Activated gamma-delta T cell treated with anti-CD3 and anti-CD28 coated beads, Interleukin-2, amount 50 U/mL, for 16 hours (primary cell): Measurements from ENCODE around the gene COL23A1.

Experiments used
- DNase-seq: peaks from one replicate; pipeline ENCODE4 v3.0.0-alpha.2; 2020; ENCODE audit warnings: low read depth

The COL23A1 gene

DNA sequence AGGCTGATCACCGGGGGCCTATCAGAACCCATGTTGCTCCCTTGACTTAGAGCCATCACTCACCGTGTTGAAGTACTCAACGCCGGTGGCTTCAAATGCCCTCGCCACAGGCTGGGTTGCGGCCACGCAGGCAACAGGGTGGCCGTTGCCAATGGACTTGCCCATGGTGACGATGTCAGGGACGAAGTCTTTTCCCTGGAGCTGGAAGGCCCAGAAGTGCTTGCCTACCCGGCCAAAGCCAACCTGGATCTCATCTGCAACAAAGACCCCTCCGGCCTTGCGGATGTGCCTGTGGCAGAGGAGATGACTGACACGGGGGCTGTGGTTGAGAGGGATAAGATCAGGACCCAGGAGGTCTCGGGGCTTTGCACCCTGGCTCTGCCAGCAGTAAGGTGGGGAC lies 367.9 kb downstream of the COL23A1 start:
- DNase-seq, result no peak

DNA sequence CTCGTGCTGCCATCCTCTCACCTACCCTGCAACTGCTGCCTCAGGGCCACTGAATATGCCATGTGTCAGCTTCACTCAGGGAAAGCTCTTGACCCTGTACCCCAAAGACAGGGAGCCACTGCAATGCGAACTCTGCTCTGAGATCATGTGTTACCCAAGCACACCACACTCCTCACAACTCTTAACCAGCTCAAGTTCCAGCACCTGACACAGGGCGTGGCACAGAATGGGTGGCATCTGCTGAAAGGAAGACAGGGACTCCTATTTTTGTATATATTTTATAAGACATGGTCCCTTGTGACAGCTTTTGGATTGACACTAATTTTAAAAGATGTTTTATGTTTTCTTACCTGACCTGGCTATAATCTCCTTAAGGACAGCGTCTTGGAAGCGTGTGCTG lies 368.3 kb downstream of the COL23A1 start:
- no peak for DNase-seq

DNA sequence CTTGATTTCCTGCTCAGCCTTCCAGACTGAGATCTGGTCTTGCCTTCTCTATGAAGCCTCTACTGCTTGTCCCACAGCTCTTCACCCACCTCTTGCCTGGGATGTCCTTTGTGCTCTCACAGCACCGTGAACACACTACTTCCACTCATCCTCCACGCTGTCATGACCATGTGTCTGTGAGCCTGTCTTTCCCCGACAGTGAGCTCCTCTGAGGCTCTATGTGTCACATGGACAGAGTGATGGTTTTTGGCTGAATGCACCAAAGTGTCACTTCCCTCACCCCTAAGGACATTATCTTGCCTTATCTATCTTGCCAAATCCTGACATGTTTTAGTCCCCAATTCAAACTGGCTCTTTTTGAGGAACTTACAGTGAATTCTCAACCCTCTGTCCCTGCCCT lies 368.9 kb downstream of the COL23A1 start:
- DNase-seq, result no peak

DNA sequence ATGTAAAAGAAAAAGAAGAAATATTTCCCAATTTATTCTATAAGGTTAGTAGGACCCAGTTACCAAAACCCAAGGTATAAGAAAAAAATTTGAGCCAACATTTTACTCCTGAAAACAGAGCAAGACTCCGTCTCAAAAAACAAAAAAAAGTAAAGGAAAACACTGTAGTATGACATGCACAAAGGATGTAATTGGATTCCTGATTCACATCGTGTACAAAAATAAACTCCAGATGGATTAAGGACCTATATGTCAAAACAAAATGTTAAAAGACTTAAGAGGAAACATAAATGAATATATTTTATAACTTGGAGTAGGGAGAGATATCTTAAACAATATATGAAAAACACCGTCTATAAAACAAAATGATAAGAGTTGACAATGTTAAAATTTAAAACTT lies 371.4 kb downstream of the COL23A1 start:
- DNase-seq, result no peak

DNA sequence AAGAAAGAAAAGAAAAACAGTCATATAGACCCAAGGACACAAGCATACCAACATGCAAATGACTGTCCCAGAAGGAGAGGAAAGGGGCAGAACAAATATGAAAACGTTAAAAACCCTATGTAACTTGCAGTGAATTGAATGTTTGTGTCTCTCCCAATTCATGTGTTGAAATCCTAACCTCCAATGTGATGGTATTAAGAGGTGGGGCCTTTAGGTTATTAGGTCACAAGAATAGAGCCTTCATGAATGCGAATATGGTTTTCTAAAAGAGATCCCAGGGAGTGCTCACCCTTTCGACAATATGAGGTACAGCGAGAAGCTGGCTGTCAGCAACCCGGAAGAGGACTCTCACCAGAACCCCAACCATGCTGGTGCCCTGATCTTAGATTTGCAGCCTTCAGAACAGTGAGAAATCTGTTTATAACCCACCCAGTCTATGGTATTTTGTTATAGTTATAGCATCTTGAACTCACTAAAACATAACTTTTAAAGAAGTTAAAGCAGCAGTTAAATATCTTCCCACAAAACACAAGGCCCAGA lies 371.9 kb downstream of the COL23A1 start:
- no peak for DNase-seq

DNA sequence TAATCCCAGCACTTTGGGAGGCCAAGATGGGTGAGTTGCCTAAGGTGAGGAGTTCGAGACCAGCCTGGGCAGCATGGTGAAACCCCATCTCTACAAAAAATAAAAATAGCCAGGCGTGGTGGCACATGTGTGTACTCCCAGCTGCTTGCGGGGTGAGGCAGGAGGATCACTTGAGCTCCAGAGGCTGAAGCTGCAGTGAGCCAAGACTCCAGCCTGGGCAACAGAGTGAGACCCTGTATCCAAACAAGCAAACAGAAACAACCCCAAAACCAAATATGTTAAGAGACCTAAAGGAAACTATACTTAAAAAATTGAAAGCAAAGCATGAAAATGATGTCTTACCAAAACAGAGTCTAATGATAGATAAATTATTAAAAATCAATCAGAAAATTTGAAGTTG lies 373.4 kb downstream of the COL23A1 start:
- DNase-seq, result no peak

DNA sequence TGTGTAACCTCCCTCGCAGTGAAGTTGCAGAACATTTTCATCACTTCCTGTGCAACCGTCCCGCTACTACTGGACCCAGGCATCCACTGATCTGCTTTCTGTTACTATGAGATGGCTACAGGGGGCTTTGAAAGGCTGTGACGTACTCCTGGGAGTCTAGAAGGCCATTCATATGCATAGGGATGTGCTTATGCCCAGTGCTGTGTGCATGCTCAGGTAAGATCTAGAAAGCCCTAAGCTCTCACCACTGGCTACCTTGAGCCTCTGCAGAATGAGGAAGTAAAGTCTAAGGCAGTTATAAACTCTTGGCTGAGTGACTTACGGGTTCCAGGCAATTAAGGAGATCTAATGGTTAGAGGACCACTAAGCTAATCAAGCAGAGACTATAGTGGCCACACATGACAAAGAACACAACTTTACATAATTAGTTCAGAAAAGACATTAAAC lies 374.1 kb downstream of the COL23A1 start:
- no peak for DNase-seq

DNA sequence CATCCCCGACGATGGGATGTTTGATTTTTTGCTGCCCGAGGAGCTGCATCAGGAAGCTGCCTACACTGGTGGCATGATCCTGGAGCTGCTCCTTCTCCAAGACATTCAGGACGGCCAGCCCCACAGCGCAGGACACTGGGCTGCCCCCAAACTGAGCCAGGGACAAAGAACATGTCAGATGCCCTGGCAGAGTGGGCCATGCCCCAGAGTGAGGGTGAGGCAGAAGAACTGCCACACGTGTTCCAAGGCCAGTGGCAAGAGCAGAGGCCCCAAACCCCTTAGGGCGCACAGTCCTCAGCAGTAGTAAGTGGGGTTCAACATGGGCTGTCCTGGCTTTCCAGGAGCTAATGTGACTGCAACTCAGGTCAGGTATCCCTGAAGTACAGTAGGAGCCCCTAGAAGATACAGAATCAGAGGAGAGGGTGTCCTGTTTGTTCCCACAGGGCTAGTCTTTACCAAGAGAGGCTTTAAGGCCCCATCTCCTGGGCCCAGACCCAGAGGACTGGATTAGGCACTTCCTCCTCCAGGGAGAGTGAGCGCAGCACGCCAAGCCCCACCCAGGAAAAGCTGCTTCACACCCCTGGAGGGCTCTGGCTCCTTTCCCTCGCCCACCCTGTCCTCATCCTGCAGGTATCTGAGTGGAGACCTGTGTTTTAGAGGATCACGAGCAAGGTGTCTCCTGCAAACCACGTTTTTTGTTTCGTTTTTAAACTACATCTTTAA lies 374.8 kb downstream of the COL23A1 start:
- DNase-seq, result no peak

DNA sequence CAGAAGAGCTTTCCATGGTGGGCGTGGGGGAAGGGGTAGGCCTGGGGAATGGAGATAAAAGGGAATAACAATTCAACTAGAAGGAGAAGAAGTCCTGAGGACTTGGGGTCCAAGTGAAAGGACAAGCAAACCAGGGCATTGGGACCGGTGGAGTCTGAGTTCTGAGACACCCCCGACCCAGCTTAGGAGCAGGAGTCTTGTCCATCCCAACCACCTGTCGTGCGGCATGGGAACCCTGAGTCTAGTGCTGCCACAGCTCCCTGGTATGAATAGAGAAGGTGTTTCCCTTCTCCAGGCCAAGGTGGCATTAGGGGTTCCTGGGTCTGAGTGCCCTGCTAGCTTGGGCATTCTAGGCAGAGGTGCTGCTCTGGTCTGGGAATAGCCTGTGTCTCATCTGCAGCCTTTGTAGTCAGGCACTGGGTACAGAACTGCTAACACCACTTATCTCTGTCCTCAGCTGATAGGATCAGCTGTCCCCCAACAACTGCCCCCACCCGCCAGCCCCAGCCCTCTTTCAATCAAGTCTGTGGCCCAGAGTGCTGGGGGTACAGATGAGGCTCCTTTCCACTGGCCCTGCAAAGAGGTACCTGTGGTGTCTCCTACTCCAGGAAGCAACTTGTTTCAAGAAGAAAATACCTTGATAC lies 375.9 kb downstream of the COL23A1 start:
- DNase-seq, result no peak

DNA sequence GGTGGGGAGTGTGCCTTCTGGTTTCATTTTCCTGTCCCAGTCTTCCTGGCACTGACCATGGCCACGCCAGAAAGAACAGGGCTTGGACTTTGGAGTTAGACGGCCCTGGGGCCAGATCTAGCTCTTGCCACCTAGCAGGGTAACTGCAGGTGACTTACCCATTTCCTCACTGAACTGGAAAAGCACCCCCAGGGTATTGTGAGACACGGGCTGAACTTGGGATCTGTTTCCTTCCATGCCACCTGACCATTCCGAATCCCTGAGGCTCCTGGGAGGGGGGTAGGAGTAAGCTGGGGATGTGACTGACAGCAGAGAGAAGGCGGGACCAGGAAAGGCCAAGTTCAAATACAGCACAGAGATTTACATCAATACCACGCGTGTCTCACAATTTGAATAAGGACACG lies 376.4 kb downstream of the COL23A1 start:
- no peak for DNase-seq

DNA sequence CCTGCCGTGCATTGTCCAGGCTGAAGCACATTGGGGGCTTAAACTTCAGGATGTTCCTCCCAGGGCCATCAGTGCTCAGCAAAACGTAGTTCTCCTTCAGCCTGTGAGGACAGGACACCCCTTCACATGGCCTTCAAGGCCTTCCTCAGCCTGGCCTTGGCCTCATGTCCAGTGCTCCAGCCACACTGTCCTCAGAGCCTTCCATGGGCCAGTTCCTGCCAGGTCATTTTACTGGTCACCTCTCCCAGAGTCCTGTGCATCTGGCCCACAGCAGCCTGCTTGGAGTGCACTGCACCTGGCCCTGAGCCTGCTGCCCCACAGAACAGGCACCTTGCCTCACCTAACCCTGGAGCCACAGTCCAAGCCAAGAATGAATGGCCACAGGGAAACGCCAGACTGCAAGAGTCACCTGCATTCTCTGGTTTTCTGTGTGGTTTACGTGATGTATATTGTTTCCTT lies 377.2 kb downstream of the COL23A1 start:
- DNase-seq, result no peak

DNA sequence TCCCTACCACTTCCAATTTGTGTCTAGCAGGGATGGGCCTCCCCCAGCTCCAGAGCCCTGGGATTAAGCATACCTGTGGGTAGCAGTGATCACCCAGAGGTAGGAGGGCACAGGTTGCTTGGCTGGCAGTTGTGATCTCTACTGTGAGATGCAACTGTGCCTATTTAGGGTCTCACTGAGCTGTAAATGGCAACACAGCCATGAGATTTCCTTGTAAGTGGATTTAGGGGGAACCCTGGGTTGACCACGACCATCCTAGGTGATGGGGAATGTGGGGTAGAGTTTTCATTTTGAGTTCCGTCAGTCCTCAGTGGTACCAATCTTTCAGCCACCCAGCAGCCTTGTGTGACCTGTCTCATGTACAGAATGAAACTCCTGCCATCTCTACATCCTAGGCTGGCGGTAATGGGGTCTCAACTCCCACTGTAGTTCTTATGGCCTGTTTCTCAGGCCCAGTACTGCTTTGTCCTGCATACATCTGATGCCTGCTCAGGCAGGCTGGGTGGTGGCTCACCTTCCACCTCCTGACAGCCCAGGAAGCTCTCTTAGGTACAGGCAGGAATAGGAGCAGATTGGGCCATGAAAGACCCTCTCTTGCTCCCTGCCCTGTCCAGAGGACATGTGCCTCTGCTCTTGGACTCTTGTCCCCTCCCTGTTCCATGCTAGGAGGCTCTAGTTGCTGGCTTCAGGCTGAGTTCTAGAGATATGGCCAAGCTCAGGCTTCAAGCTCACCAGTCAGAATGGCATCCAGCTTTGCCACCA lies 377.8 kb downstream of the COL23A1 start:
- no peak for DNase-seq

DNA sequence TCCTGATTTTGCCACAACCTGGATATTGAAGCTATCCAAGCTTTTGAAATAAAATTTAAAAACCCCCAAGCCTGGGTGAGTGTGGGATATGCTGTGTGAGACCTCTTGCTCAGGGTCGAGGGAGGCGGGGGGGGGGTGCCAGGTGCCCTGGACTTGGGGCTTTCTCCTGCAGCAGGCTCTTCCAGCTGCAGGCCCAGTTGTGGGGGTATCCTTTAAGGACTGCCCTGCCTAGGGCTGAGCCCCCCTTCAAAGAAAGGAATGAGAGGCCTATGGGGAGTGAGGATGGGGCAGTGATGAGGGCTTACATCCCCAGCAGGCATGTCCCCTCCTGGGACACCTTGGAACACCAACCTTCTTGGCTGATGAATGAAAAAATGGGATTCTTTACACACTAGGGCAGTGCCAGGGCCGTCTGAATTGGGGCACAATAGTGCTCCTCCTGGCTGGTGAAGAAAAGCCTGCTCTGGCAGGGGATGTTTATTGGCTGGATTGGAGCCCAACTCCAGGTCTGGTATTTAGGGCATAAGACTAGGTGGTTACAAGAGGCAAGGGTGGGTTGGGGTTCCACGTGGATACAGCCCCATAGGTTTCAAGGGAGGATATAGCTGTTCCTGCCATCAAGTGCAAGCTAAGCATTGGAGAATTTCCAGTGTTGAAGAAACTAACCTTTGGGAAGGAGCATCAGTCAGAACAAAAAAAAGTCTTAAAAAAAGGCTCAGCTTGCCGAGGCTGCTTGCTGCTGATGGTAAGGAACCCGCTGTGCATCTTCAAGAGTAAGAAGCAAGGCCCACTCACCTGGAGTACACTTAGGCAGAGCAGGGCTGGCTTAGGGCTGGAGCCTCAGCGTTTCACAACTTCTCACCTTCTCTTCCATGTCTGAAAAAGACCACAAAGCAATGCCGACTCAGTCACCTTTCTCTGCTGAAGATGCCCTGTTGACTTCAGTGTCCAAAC lies 378.8 kb downstream of the COL23A1 start:
- no peak for DNase-seq

DNA sequence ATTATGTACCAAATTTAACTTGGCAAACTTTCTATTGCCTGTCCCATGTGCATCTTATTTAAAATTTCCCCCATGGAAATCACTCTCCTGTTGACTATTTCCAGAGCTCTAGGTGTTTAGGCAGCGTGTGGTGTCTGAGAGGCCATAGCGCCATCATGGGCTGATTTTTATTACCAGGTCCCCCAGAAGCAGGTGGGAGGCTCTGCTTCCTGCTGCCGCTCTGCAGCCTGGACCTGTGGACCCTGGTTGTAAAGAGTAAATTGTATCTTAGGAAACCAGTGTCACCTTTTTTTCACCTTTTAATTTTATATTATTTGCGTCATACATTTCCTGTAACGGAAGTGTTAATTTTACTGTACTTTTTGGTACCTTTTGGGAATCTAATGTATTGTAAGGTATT lies 379.5 kb downstream of the COL23A1 start:
- DNase-seq, result no peak

DNA sequence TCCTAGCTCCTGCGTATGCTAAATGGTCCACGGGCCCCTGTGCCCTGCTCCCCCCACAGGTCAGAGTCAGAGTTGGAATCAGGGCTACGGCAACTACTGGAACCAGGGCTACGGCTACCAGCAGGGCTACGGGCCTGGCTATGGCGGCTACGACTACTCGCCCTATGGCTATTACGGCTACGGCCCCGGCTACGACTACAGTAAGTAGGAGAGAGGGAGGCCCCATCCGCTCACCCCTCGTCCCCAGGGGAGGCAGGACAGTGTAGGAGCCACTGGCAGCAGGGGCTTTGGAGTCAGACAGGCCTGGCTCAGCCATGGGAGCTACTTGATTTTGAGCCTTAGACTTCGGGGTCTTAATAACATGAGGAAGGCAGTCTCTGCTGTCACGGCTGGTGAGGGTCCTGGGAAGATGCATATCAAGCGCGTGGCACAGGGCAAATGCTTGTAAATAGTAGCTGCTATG lies 380.1 kb downstream of the COL23A1 start:
- no peak for DNase-seq

DNA sequence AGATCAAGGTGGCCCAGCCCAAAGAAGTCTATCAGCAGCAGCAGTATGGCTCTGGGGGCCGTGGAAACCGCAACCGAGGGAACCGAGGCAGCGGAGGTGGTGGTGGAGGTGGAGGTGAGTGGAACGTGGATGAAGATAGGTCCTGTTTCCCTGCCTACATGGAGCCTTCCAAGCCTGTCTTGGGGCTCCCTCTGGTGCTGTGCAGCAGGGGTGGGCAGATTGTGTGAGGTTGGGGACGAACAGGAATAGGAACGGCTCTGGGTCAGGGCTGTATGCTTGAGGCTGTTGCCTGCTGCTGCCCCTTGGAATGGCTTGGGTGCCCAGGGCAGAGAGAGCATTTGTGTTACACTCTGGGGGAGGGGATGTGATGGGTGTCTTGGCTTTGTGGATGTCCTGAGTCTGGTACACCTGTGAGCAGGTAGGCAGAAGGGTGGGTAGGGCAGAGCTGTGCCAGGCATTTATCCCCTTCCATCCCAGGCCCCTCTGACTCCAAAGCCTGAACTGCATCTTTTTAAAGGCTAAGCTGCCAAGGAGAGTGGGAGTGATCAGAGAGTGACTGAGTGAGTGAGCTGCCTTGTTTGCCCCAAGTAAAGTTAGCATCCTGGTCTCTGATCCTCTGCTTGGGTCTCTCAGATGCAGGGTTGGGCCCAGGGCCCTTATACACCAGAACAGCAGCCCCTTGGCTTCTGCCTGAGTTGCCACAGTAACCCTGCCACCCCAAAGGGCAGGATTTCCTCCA lies 380.7 kb downstream of the COL23A1 start:
- no peak for DNase-seq

DNA sequence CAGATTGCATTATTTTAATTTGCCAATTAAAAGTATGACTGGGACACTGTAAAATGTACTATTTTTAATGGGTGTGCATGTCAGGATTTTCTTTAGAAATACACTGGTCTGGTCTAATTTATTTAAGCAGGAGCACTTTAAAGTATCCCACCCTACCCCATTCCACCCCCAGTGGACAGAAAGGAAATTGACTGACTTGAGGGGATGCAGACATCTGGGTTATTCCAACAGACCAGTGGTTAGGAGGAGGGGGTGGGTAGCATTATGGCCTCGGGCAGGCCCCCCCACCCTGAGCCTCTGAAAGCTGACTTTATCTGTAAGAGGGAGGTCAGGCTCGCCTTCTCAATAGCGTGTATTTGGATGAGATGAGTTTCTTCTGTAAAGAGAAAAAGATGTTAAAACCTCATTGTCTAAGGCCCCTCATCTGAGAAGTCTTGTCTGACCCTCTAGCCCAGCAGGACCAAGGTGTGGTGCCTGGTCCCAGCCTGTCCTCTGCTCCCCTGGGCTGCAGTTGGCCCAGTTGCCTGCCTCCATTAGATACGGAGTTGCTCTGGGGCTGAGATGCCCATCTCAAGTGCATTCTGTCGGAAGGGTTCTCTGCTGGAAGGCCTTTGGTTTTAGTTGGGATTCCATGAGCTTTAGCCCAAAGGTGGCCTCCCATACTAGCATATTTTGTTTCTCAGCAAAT lies 381.5 kb downstream of the COL23A1 start:
- no peak for DNase-seq

DNA sequence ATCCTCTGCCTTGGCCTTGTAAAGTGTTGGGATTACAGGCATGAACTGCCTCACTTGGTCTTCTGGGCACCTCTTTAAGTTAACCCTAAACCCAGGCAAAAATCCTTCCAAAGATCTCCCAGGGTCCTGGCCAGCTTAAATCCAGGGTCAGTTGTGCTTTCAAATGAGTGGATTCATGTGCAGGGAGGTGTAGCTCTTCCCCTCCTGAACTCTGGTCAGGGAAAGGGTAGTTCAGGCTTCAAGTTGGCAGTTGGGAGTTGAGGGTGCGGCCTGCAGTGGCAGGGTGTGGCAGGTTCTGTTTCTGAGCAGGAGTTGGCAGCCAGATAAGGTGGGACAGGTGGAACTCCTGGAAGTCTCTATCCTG lies 382.3 kb downstream of the COL23A1 start:
- no peak for DNase-seq

DNA sequence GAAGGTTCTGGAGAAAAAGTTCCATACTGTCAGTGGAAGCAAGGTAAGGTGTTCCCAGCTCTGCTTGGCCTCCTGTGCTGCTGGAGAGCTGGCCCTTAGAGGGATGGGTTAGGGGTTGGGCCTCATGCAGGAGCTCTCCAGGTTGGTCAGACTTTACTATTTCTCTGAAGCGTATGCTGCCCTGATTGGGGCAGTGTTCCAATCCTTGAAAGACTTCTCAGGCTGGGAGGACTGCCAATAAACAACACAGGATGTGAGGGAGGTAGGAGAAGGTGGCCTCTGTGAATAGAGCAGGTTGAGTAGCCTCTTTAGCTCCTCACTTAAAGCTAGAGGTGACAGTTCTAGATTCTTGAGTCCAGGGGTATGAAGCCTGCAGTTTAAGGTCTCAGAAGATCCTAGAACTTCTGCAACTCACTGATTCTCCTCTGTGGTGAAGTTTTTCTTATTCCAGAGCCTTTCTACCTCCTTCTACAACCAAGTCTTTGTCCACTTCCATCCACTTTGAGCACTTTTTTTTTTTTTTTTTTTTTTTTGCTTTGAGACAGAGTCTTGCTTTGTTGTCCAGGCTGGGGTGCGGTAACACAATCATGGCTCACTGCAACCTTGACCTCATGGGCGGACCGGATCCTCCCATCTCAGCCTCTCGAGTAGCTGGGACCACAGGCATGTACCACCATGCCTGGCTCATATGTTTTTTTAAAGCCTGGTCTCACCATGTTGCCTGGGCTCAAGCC lies 382.8 kb downstream of the COL23A1 start:
- DNase-seq, result no peak
